DMS53 treated with DMSO at 0.1 percent for 48 hours (cell line): Measurements from ENCODE around the gene TEF.

ENCODE experiments used
- DNase-seq: peaks from one replicate; lab custom pipeline; 2025; ENCODE audit not compliant: unreplicated experiment; lab: John Stamatoyannopoulos, UW

The TEF gene

GRCh38 chr22:41353862-41354575 lies 27.7 kb upstream of the TEF start:
- DNase-seq = no peak

- no peak for DNase-seq
Observed at GRCh38 chr22:41354979-41355378, 26.8 kb upstream of the TEF start.

GRCh38 chr22:41355895-41356294 lies 25.8 kb upstream of the TEF start:
- DNase-seq = no peak

- DNase-seq = no peak
Observed at GRCh38 chr22:41356430-41357028, 25.2 kb upstream of the TEF start.

GRCh38 chr22:41357191-41357590 lies 24.6 kb upstream of the TEF start:
- no peak for DNase-seq

GRCh38 chr22:41358927-41359326 lies 22.8 kb upstream of the TEF start:
- no peak for DNase-seq

GRCh38 chr22:41359376-41359775 lies 22.4 kb upstream of the TEF start:
- no peak for DNase-seq

GRCh38 chr22:41360126-41360525 lies 21.6 kb upstream of the TEF start:
- DNase-seq = no peak

- DNase-seq = no peak
Observed at GRCh38 chr22:41361716-41362310, 19.9 kb upstream of the TEF start.

GRCh38 chr22:41362615-41363014 lies 19.1 kb upstream of the TEF start:
- no peak for DNase-seq

GRCh38 chr22:41364233-41364632 lies 17.5 kb upstream of the TEF start:
- no peak for DNase-seq

GRCh38 chr22:41364955-41365354 lies 16.8 kb upstream of the TEF start:
- DNase-seq = peak; percentile 19

GRCh38 chr22:41365425-41365824 lies 16.3 kb upstream of the TEF start:
- no peak for DNase-seq

GRCh38 chr22:41366323-41367029 lies 15.3 kb upstream of the TEF start:
- no peak for DNase-seq

GRCh38 chr22:41367039-41367679 lies 14.6 kb upstream of the TEF start:
- DNase-seq = peak; percentile 82

- DNase-seq = no peak
Observed at GRCh38 chr22:41367680-41368542, 13.8 kb upstream of the TEF start.

- DNase-seq = no peak
Observed at GRCh38 chr22:41368543-41369423, 13.0 kb upstream of the TEF start.

- no peak for DNase-seq
Observed at GRCh38 chr22:41369424-41369745, 12.4 kb upstream of the TEF start.

GRCh38 chr22:41369837-41370236 lies 11.9 kb upstream of the TEF start:
- DNase-seq = no peak

GRCh38 chr22:41377846-41378245 lies 3.9 kb upstream of the TEF start:
- no peak for DNase-seq
